ENCODE data around the gene SLC26A2. TPM values are rescaled to one million over a fixed set of nuclear protein-coding genes. Genes with fewer than 3 reads are reported as not detected.

SLC26A2 gene
- total and polyA plus RNA-seq, 5 donors from 2014 or later: 2.7 to 6.7 (median 3.7) TPM

DNA sequence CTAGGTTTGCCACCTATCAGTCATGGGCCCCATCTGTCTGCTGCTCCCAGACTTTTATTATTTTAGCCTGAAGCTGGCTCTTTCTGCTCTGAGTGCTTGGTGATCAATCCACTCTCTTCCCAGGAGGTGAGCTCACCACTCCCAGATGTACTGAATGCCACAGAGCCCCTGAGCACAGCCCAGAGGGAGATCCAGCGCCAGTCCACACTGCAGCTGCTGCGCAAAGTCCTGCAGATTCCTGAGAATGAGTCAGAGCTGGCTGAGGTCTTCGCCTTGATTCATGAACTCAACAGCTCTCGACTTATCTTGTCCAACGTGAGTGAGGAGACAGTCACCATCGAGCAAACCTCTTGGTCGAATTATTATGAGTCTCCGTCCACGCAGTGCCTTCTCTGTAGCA, 76.0 kb downstream of the SLC26A2 start:
- ATAC-seq (ENCODE audit: low read depth in 2 of 2) (no peak), DNase-seq (no peak)
- peaks cover 72% of the 10 kb centered on the region for H3K36me3 Mint-ChIP-seq
- no peaks in the 10 kb centered on the region for H3K9me3 ChIP-seq (ENCODE audit: control insufficient read depth in 2 of 2, low read length in 2 of 2)
- H3K27ac ChIP-seq (ENCODE audit: insufficient read depth, low read length, poor library complexity, severe bottlenecking): no peak overlapping the region
- no peak overlapping the region for H3K4me3 ChIP-seq (ENCODE audit: low read depth, low read length)
- peak overlapping the region in 1 of 3 donors; percentile 48 for H3K27ac Mint-ChIP-seq
- peaks cover 0 to 2% (median 0%) of the 10 kb centered on the region in 7 donors for H3K9me3 Mint-ChIP-seq
- no peak overlapping the region for H3K4me3 Mint-ChIP-seq
- no peaks in the 10 kb centered on the region for H3K4me1 ChIP-seq (ENCODE audit: control insufficient read depth, insufficient read depth, low read length, poor library complexity, severe bottlenecking)
- no peaks in the 10 kb centered on the region for H3K27me3 ChIP-seq (ENCODE audit: control insufficient read depth, insufficient read depth, low read length)
- no peaks in the 10 kb centered on the region for H3K27me3 Mint-ChIP-seq
- H3K36me3 ChIP-seq (ENCODE audit: control insufficient read depth, insufficient read depth, low read length): peaks cover 96% of the 10 kb centered on the region
- H3K4me1 Mint-ChIP-seq: peaks cover 0 to 10% (median 2%) of the 10 kb centered on the region in 4 donors

Other genes starting within 250 kb of the SLC26A2 start
- 5.4 TPM for gene PPARGC1B, start 230.4 kb upstream of the SLC26A2 start, total RNA-seq
- under 1 TPM; 0.25 to 0.86 (median 0.56) TPM for gene PPARGC1B, start 230.4 kb upstream of the SLC26A2 start, polyA plus RNA-seq
- gene PDE6A, start 16.0 kb upstream of the SLC26A2 start, total RNA-seq: not detected
- not detected for gene PDE6A, start 16.0 kb upstream of the SLC26A2 start, polyA plus RNA-seq
- gene TIGD6, start 39.9 kb downstream of the SLC26A2 start, total RNA-seq: 2.8 TPM
- 1 to 10 TPM; 2.4 to 3.5 (median 3.0) TPM for gene TIGD6, start 39.9 kb downstream of the SLC26A2 start, polyA plus RNA-seq
- 51.5 TPM for gene HMGXB3, start 40.0 kb downstream of the SLC26A2 start, total RNA-seq
- 10 to 100 TPM; 11.0 to 13.1 (median 12.5) TPM for gene HMGXB3, start 40.0 kb downstream of the SLC26A2 start, polyA plus RNA-seq
- gene CSF1R, start 125.8 kb downstream of the SLC26A2 start, total RNA-seq: not detected
- 1 to 10 TPM in 2 of 4 donors, under 1 TPM in 2; 0.60 to 1.2 (median 0.97) TPM for gene CSF1R, start 125.8 kb downstream of the SLC26A2 start, polyA plus RNA-seq
- gene PDGFRB, start 195.1 kb downstream of the SLC26A2 start, total RNA-seq: not detected
- gene PDGFRB, start 195.1 kb downstream of the SLC26A2 start, polyA plus RNA-seq: under 1 TPM in 1 of 4 donors, not detected in 3; 0.03 TPM
- not detected for gene CDX1, start 206.0 kb downstream of the SLC26A2 start, total RNA-seq
- not detected for gene CDX1, start 206.0 kb downstream of the SLC26A2 start, polyA plus RNA-seq
- gene SLC6A7, start 229.3 kb downstream of the SLC26A2 start, total RNA-seq: not detected
- gene SLC6A7, start 229.3 kb downstream of the SLC26A2 start, polyA plus RNA-seq: not detected

Data from CD4-positive, CD25-positive, alpha-beta regulatory T cell (primary cell).